GM20000 (cell line): ENCODE measurements around the gene ITGA4.

Source experiments
- DNase-seq: peaks from one replicate; pipeline ENCODE4 v3.0.0; 2012; ENCODE audit warnings: low spot score
- TF ChIP-seq, protein P1 (sequence below): IDR thresholded peaks from 2 replicates; pipeline ENCODE4 v1.5.1; 2012; ENCODE audit warnings: mild to moderate bottlenecking, control low read depth; ENCODE audit errors: extremely low read depth, missing control alignments

ITGA4 gene

DNA sequence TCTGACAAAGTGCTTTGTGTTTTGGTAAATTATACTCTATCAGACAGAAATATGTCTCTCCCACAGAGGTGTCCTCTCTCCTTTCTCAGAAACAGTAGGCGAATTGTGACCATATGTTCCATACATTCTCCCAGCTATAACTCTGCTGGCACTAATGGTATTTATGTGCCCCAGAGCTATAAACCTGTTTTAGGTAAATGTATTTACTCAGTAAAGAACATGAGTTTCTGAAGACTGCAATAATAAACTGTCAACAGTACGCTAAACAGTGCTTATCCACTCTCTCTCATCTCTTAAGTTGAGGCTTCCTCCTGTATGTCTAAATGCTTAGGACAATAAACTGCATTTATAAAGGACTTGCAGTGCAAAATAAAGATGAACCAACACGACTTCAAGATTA lies 58.5 kb downstream of the ITGA4 start:
- no peak for DNase-seq
- TF ChIP-seq, protein P1, sequence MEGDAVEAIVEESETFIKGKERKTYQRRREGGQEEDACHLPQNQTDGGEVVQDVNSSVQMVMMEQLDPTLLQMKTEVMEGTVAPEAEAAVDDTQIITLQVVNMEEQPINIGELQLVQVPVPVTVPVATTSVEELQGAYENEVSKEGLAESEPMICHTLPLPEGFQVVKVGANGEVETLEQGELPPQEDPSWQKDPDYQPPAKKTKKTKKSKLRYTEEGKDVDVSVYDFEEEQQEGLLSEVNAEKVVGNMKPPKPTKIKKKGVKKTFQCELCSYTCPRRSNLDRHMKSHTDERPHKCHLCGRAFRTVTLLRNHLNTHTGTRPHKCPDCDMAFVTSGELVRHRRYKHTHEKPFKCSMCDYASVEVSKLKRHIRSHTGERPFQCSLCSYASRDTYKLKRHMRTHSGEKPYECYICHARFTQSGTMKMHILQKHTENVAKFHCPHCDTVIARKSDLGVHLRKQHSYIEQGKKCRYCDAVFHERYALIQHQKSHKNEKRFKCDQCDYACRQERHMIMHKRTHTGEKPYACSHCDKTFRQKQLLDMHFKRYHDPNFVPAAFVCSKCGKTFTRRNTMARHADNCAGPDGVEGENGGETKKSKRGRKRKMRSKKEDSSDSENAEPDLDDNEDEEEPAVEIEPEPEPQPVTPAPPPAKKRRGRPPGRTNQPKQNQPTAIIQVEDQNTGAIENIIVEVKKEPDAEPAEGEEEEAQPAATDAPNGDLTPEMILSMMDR, result no peak

DNA sequence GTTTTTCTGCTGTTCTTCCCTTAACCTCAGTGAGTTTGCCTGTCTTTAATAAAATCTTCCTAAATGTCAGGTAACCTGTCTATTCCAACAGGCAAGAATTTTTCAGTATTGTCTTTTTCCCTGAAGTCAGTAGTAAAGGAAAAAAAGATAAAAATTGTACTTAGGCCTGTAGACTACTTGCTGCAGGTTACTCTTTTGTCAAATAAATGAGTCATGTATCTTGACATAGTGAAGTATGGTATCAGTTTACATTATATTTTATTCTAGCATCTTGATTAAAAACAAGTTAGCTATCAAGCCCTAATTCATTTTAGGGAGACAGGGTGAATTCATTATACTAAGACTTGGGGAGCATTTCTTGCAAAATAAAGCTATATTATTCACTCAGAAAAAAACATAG lies 59.8 kb downstream of the ITGA4 start:
- no peak for DNase-seq
- TF ChIP-seq, protein P1, result no peak

DNA sequence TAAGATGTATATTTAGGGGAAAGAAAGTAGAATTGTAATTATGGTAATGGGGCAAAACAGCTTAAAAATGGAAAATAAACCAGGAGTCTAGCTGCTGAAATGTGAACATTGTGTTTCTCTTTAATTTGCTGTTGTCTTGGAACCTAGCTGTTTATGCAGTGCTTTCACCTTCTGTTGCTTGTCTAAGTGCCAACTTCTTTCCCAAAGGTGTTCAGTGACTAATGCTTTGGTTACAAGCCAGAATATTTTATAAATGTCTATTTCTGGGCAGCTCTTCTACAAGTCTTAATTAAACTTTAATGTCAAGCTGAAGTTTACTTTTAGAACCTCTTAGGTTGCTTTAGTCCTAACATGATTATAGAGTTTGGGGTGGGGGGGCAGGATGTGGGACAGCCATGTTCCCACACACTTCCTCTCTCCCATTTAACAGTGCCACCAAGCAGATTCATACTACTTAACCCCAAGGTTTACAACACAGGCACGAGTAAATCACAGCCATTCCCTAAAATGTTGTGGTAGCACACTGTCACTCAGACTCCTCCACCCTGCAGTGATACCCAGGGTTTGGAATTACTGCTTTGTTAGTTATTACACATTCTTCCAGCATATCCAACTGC lies 60.6 kb downstream of the ITGA4 start:
- DNase-seq, result no peak
- TF ChIP-seq, protein P1, result no peak

DNA sequence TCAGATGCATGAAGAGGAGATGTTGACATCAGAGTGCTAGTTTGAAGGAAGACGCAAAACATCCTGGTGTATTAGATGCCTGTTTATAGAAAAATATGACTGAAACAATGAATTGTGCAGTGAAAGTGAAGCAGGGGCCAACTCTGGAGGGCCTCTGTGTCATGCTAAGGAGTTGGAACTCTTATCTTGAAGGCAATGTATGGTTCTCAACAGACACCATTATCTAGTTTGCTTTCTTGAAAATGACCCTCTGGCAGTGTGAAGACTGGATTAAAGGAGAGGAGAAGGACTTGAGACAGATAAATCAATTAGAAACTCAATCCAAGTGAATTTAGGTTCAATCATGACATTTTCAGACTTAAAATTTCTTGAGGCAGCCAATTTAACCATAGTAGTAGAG lies 63.1 kb downstream of the ITGA4 start:
- TF ChIP-seq, protein P1, result no peak
- DNase-seq, result no peak

DNA sequence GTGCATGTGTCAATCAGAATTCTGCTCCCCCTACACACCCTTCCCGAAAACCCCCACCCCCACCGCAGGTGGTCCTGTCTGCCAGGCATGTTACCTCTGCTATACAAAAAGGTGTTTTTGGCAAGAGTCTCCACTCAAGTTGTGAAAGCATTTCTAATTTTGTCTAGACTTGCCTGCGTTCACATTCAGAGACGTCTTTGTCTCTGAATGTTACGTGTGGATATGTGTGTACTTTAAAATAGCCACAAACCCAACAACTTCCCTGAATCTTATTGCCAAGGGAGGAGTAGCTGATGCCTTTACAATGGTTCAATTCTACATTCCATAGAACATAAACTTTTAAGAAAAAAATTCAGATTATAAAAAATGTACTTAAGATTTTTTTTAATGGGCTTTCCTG lies 66.6 kb downstream of the ITGA4 start:
- no peak for DNase-seq
- TF ChIP-seq, protein P1, result no peak

DNA sequence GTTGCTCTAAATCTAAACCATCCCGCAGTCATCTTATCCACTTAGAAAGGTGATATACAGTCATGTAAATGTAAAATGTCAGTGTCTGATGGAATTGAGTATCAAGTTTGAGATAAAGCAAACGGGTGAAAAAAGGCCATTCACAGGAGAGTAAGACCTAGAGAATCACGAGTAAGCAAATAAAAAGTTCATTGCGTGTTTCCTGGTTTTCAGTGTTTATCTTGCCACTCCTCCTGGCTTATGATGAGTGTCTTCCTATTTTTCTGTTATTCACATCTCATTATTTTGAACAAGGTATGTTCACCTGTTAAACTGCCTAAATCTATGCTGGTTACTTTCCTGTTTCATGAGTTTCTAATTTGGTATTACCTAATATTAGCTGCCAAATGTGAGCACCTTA lies 68.8 kb downstream of the ITGA4 start:
- TF ChIP-seq, protein P1, result no peak
- DNase-seq, result no peak

DNA sequence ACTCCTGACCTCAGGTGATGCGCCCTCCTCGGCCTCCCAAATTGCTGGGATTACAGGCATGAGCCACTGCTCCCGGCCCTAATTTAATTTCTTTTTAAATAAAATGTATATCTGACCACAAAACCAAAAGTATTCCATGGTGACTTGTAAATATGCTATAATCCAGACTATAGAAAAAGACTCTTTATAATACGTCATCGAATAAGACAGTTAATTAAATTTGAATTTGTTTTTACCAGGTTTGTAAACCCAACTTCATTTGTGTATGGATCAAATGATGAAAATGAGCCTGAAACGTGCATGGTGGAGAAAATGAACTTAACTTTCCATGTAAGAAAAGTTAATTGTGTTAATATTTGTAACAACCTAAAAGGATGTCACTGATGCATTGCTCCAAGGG lies 69.9 kb downstream of the ITGA4 start:
- TF ChIP-seq, protein P1, result no peak

More for the DNA sequence above, 69.9 kb downstream of the ITGA4 start:
- DNase-seq, result no peak
